HG03139 (cell line): ENCODE data around the gene TIGAR.

Source experiments
- ATAC-seq: cut with Tn5 transposase; IDR thresholded peaks from one replicate; pipeline ENCODE4 v1.9.1; 2021; ENCODE audit not compliant: unreplicated experiment

TIGAR gene

DNA sequence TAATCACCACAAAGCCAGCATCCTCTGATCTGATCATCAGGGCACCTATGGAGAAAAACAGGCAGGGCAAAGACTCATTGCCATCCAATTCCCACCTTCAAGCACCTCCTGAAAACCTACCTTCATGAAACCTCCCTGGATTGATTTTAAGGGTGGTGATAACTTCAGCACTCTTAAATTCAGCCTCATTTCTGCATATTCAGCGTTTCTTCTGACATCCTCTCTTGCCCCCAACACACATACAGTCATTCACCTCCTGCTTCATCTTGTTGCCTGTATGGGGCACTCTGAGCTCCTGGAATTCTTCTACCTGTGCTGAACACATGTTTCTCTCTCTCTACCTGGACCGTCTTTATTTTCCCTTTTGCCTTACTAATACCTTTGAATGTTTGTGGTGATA is 51.6 kb downstream of the TIGAR start:
- ATAC-seq, result no peak

DNA sequence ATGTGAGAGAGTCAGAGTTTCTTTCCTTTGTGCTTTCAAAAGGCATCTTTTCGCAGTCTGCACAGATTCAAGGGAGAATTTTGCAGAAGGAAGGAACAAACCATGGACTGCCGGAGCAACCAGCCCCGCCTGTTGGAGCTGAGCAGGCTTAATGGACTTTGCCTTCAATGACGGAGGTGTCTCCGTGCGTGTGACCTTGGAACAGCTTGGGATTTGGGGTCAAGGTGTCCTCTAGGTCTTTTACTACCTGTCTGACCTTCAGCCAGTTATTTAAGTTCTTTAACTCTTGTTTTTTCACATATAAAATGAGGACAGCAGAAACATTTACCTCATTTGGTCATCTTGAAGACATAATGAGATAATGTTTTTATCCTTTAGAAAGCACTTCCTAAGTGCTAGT is 54.4 kb downstream of the TIGAR start:
- ATAC-seq, result no peak

- ATAC-seq, result no peak
Measured at GRCh38 chr12:4378772-4379171, 57.8 kb downstream of the TIGAR start.

- no peak for ATAC-seq
Measured at GRCh38 chr12:4379405-4379804, 58.4 kb downstream of the TIGAR start, which contains the start of gene FGF23. FGF23 (minus strand) TSS chr12:4379712; CDS start chr12:4379582, 130 bp downstream.

- no peak for ATAC-seq
Measured at GRCh38 chr12:4380332-4380731, 59.3 kb downstream of the TIGAR start.

DNA sequence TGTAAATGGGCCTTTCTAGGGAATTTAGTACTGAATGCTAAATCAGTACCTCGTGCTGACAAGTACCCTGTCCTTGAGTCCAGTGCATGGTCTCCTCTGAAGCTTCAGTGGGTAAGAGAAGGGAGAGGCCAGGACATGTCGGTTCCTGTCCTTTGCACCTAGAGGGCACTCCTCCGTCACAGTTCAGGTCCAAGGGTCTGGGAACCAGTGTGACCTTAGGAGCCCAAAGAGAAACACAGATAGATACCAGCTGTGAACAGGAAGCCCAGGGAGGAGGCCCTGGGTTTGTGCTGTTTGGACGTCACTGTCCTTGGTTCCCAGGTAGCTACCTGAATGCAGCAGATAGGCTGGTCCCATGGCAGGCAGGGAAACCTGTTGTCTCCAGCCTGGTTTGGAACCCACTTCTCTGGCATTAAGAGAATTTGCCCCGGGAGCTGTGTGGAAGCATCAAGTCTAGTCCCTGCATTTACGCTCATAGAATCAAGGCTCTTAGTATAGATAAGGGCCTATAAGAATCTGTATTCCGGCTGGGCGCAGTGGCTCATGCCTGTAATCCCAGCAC is 62.4 kb downstream of the TIGAR start:
- no peak for ATAC-seq

DNA sequence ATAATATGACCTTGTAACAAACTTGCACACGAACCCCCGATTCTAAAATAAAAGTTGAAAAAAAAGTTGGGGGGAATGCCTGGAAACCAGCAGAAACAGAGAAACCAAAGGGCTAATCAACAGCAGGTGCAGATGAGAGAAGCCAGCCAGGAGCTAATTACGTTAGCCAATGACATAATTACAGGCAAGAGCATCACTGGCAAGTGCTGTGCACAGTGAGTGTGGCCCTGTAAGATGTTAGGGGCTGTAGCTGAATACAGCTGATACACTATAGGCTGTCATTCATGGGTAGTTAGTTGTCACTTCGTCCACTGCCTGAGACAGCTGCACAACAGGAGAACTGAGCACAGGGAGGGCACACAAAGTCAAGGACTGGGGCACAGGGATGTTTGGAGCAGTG is 65.8 kb downstream of the TIGAR start:
- no peak for ATAC-seq

DNA sequence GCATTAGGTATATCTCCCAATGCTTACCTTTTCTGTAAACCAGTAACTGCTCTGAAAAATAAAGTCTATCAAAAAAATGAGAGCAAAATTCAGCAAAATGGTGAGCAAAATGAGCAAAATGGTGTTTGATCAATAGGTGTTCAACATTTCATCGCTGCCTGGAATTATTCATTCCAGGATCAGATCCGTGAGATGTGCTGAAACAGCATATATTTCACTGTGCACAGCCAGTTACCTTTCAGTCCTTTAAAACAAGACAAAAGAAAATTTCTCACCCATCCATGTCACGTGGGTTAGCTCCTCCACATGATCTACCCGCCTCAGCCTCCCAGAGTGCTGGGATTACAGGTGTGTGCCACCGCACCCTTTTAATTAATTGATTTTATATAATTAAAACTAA is 66.6 kb downstream of the TIGAR start:
- no peak for ATAC-seq

DNA sequence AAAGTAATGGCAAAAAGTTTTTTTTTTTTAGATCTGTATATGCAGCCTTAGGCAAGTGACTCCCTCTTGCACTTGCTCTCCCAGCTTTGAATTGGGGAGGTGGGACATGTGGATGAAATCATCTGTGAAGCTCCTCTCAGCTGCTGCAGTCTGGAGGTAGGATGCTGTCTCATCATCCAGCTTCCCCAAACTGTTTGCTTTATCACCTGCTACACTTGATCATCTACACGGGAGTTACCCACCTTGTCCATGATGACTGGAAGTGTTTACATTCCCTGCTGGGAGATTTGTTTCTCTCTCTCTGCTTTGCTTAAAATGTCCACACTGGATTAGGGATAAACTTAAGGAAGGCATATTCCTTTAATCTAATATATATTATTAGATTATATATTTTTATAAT is 67.0 kb downstream of the TIGAR start:
- ATAC-seq, result no peak

- no peak for ATAC-seq
Measured at GRCh38 chr12:4388662-4389061, 67.6 kb downstream of the TIGAR start.

GRCh38 chr12:4392223-4392742 is 71.3 kb downstream of the TIGAR start:
- no peak for ATAC-seq

DNA sequence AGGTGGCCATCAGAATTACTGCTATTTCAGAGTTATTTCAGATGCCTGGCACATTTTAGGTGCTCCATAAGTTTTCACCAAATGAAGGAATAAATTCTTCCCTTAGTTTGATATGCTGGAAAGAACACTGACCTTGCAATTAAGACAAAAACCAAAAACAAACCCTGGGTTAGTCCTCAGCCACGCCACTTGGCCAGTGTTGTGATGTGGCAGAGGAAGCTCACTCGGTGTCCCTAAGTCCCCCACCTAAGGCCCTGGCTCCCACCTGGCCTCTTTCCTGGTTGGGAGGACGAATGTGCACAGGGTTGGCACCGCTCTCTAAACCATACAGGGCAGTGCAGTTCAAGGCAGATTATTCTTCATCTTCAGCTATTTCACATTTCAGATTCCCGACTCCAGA is 72.2 kb downstream of the TIGAR start:
- ATAC-seq, result no peak

DNA sequence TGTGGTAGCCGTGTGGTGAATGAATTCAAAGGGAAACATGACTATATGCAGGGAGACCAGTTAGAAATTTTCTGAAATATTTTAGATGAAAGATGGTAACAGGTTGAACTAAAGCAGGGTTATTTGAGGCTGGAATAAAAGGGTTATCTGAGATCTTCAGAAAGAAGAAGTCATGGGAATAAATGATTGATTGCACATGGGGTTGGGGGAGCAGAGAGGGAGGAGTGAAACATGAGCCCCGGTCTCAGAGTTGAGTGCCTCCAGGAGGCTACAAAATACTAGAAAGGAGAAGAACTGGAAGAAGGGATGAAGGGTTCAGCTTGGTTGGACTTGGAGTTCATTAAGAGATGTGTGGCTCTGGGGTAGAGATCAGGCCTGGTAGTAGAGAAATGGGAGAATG is 74.8 kb downstream of the TIGAR start:
- ATAC-seq, result no peak

DNA sequence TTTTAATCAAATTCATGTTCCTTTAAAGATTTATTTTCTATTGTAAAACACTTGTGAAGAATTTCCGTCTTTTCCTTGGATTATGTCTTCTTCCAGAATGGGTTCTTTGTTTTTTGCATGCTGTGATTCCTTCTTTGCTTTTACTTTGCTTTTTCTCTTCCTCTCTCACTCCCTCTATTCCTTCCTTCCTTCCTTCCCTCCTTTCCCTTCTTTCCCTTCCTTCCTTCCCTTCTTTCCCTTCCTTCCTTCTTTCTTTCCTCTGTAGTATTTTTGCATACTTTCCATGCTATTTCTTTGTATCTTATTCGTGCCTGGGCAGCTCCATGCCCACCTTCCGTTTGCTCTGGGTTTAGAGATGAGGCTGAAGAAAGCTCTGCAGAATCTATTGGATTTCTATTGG is 80.1 kb downstream of the TIGAR start:
- ATAC-seq, result no peak

GRCh38 chr12:4402996-4403395 is 82.0 kb downstream of the TIGAR start:
- ATAC-seq, result no peak
